B cell (primary cell): ENCODE measurements around the gene AOPEP.

Experiments used
- EZH2 ChIP-seq: IDR thresholded peaks from 2 replicates; pipeline ENCODE4 v1.6.1; 2012; ENCODE audit warnings: borderline replicate concordance, low read depth, mild to moderate bottlenecking, moderate library complexity, low read length; ENCODE audit not compliant: insufficient read depth, poor library complexity, severe bottlenecking
- TF ChIP-seq, protein P1 (sequence below): fragments of 200-600 bp; IDR thresholded peaks from one replicate; pipeline ENCODE4 v1.8.0; 2022; ENCODE audit warnings: antibody characterized with exemption, mild to moderate bottlenecking

DNA sequence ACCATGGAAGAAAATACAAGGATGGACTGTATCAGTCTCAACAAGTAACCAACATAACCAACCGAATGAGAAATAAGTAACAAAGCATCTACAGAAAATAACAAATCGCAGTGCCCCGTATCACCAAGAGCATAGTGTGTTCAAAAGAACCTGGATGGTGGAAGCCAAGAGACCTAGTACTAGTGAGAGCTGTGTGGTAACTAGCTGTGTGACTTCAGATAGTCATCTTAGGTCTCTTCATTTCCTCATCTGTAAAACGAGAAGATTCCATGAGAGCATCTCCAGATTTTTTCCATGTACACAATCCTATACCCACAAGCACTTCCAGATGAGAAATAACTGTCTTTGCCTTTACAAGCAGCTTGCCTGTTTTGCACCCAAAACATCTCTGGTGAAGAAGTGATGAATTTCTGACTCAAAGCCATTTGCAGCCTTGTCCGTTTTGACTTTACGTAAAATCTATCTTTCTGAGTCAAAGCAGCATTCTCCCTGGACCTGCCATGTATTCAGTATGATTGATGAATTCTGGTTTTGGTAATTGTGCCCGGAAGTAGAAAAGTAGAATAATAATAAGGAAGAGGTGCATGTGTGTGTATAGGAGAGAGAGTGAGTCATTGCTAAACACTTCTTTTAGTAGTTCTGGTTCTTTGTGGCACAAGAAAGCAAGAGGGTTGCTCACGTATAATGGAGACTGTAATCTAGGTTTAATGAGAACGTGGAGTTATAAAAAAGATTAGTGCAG is 41.0 kb downstream of the AOPEP start:
- TF ChIP-seq, protein P1, sequence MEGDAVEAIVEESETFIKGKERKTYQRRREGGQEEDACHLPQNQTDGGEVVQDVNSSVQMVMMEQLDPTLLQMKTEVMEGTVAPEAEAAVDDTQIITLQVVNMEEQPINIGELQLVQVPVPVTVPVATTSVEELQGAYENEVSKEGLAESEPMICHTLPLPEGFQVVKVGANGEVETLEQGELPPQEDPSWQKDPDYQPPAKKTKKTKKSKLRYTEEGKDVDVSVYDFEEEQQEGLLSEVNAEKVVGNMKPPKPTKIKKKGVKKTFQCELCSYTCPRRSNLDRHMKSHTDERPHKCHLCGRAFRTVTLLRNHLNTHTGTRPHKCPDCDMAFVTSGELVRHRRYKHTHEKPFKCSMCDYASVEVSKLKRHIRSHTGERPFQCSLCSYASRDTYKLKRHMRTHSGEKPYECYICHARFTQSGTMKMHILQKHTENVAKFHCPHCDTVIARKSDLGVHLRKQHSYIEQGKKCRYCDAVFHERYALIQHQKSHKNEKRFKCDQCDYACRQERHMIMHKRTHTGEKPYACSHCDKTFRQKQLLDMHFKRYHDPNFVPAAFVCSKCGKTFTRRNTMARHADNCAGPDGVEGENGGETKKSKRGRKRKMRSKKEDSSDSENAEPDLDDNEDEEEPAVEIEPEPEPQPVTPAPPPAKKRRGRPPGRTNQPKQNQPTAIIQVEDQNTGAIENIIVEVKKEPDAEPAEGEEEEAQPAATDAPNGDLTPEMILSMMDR: no peak
- TF ChIP-seq EZH2: no peak
